Endothelial cell (in vitro differentiated cells): ENCODE results near the gene DBF4. TPM values are rescaled to one million over a fixed set of nuclear protein-coding genes. Genes with fewer than 3 reads are reported as not detected.
"Not testable (repeated sequence)": the region's sequence is repeated elsewhere in the genome, so short reads cannot be mapped to it uniquely, and the experiment has no call there.

Experiments used
- DNase-seq: peaks from one replicate; pipeline ENCODE4 v3.0.0; 2021; ENCODE audit warnings: low spot score
- H3K27ac Mint-ChIP-seq: one replicate; pipeline ENCODE4 v1.8.0; 2021; ENCODE audit warnings: mixed read lengths, inconsistent platforms; ENCODE audit not compliant: unreplicated experiment
- H3K27me3 Mint-ChIP-seq: one replicate; pipeline ENCODE4 v1.8.0; 2021; ENCODE audit warnings: mild to moderate bottlenecking, moderate library complexity, mixed read lengths, inconsistent platforms; ENCODE audit not compliant: unreplicated experiment
- H3K36me3 Mint-ChIP-seq: one replicate; pipeline ENCODE4 v1.8.0; 2021; ENCODE audit warnings: mild to moderate bottlenecking, low read depth, mixed read lengths, inconsistent platforms; ENCODE audit not compliant: unreplicated experiment
- H3K4me1 Mint-ChIP-seq: one replicate; pipeline ENCODE4 v1.8.0; 2021; ENCODE audit warnings: mild to moderate bottlenecking, mixed read lengths, inconsistent platforms; ENCODE audit not compliant: unreplicated experiment
- H3K4me3 Mint-ChIP-seq: one replicate; pipeline ENCODE4 v1.8.0; 2021; ENCODE audit warnings: mild to moderate bottlenecking, mixed read lengths, inconsistent platforms; ENCODE audit not compliant: unreplicated experiment
- H3K9me3 Mint-ChIP-seq: one replicate; pipeline ENCODE4 v1.8.0; 2021; ENCODE audit warnings: mixed read lengths, inconsistent platforms; ENCODE audit not compliant: unreplicated experiment
- total RNA-seq: library from RNA; stranded (reverse); fragmentation: NEBNext Ultra II Directional; extraction: Animal tissue kit (Norgen Biotek cat#: 25700); gene quantifications from one replicate; pipeline ENCODE4 v1.2.1, GENCODE V29; 2021; ENCODE audit not compliant: unreplicated experiment
- TF ChIP-seq, protein P1 (sequence below): fragments of 200-600 bp; sonication (generic); IDR thresholded peaks from one replicate; pipeline ENCODE4 v1.5.0; 2021; ENCODE audit warnings: antibody characterized with exemption; ENCODE audit not compliant: unreplicated experiment

Gene DBF4
- total RNA-seq, 1 donor from 2014 or later: 19.6 TPM

DNA sequence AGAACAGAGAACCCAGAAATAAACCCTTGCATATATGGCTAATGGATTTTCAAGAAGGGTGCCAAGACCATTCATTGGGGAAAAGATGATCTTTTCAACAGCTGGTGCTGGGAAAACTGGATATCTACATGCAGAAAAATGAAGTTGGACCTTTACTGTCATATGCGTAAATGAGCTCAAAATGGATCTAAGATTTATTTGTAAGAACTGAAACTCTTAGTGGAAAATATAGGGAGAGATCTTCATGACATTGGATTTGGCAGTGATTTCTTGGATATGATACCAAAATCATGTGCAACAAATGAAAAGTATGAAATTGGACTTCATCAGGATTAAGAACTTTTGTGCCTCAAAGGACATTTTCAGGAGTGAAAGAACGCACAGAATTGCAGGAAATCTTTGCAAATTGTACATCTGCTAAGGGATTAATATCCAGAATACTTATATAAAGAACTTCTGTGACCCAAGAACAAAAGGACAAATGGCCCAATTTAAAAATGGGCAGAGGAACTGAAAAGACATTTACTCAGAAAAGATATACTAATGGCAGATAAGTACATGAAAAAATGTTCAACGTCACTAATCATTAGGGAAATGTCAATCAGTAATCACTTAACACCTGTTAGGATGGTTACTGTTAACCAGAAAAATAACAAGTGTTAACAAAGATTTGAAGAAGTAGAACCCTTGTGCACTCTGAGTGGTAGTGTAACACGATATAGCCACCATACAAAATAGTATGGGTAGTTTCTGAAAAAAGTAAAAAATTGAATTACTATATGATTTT lies 6.1 kb downstream of the DBF4 start:
- DNase-seq: no peak
- Mint-ChIP-seq H3K27ac (no peak overlapping the region), H3K36me3 (no peaks in the 10 kb centered on the region), H3K4me3 (no peak overlapping the region), H3K4me1 (peaks cover 4% of the 10 kb centered on the region), H3K9me3 (no peaks in the 10 kb centered on the region), H3K27me3 (no peaks in the 10 kb centered on the region)
- TF ChIP-seq, protein P1, sequence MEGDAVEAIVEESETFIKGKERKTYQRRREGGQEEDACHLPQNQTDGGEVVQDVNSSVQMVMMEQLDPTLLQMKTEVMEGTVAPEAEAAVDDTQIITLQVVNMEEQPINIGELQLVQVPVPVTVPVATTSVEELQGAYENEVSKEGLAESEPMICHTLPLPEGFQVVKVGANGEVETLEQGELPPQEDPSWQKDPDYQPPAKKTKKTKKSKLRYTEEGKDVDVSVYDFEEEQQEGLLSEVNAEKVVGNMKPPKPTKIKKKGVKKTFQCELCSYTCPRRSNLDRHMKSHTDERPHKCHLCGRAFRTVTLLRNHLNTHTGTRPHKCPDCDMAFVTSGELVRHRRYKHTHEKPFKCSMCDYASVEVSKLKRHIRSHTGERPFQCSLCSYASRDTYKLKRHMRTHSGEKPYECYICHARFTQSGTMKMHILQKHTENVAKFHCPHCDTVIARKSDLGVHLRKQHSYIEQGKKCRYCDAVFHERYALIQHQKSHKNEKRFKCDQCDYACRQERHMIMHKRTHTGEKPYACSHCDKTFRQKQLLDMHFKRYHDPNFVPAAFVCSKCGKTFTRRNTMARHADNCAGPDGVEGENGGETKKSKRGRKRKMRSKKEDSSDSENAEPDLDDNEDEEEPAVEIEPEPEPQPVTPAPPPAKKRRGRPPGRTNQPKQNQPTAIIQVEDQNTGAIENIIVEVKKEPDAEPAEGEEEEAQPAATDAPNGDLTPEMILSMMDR: no peak

DNA sequence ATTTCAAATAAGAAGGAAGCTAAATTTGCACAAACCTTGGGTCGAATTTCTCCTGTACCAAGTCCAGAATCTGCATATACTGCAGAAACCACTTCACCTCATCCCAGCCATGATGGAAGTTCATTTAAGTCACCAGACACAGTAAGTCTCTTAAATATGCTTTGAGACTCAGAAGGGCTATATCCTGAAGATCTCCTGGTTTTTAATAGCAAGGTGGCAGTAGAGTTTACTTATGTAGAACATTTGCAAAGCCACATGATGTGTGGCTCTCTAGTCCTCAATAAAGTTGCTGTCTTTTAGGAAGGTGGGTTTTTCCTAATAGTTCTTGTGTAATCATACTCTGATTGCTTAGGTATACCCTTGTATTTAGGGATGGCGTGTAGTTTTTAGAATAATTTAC lies 8.7 kb downstream of the DBF4 start:
- H3K27me3 Mint-ChIP-seq: no peaks in the 10 kb centered on the region
- no peaks in the 10 kb centered on the region for H3K9me3 Mint-ChIP-seq
- H3K4me1 Mint-ChIP-seq: no peaks in the 10 kb centered on the region
- TF ChIP-seq, protein P1: no peak
- H3K27ac Mint-ChIP-seq: no peak overlapping the region
- DNase-seq: no peak
- no peak overlapping the region for H3K4me3 Mint-ChIP-seq
- H3K36me3 Mint-ChIP-seq: no peaks in the 10 kb centered on the region

DNA sequence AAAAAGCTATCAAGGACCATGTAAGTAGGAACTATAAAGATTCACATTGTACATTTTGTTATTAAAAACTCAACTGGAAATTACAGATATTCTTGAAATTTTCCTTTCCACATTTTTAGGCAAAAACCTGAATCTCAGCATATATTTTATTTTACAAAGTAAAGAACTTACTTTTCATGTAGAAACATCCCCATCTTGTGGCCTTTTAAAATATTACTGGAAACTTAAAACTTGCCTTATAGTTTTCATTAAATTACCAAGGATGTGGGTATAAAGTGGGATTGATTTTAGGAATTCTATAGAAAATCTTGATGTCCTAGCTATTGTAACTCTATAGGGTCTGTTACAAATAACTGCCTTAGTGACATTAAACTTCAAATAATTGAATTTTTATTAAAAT lies 10.6 kb downstream of the DBF4 start:
- H3K27ac Mint-ChIP-seq: no peak overlapping the region
- H3K36me3 Mint-ChIP-seq: no peaks in the 10 kb centered on the region
- DNase-seq: no peak
- no peak overlapping the region for H3K4me3 Mint-ChIP-seq
- no peaks in the 10 kb centered on the region for H3K9me3 Mint-ChIP-seq
- TF ChIP-seq, protein P1: peak; percentile 62
- no peaks in the 10 kb centered on the region for H3K27me3 Mint-ChIP-seq
- no peaks in the 10 kb centered on the region for H3K4me1 Mint-ChIP-seq

DNA sequence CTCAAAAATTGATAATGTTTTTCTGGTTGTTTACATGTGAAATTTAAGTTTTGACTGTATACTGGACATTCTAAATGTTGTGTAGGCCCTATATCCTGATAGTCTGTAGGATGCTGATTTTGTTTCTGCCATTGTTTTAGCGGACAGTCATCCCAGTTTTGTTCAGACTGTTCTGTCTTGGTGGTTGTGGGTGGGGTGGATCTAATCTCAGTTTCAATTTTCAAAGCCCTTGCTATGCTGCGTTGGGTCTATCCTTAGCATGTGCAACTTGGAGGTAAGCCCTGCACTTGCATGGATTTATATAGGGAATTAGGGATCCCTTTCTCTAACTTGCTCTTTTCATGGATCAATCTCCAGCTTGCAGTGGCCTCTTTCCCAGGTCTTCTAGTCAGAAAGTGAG lies 19.1 kb downstream of the DBF4 start:
- no peaks in the 10 kb centered on the region for H3K9me3 Mint-ChIP-seq
- no peak overlapping the region for H3K27ac Mint-ChIP-seq
- H3K4me1 Mint-ChIP-seq: no peaks in the 10 kb centered on the region
- DNase-seq: no peak
- H3K4me3 Mint-ChIP-seq: no peak overlapping the region
- no peaks in the 10 kb centered on the region for H3K27me3 Mint-ChIP-seq
- H3K36me3 Mint-ChIP-seq: no peaks in the 10 kb centered on the region
- TF ChIP-seq, protein P1: no peak

DNA sequence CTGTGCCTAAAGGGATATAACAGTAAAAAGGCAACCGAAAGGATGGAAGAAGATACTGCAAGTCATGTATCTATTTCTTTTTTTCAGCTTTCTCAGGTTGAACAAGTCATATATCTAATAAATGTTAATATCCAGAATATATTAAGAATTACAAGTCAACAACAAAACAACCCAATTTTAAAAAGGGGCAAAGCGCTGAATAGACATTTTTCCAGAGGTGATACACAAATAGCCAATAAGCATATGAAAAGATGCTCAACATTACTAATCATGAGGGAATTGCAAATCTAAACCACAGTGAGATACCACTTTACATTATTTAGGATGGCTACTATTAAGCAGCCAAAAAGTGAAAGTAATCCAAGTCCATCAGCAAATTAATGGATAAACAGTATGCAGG lies 23.0 kb downstream of the DBF4 start:
- DNase-seq: no peak
- Mint-ChIP-seq H3K9me3 (no peaks in the 10 kb centered on the region), H3K27me3 (peaks cover 3% of the 10 kb centered on the region), H3K4me3 (no peak overlapping the region), H3K36me3 (no peaks in the 10 kb centered on the region), H3K4me1 (no peaks in the 10 kb centered on the region), H3K27ac (no peak overlapping the region)
- TF ChIP-seq, protein P1: no peak

DNA sequence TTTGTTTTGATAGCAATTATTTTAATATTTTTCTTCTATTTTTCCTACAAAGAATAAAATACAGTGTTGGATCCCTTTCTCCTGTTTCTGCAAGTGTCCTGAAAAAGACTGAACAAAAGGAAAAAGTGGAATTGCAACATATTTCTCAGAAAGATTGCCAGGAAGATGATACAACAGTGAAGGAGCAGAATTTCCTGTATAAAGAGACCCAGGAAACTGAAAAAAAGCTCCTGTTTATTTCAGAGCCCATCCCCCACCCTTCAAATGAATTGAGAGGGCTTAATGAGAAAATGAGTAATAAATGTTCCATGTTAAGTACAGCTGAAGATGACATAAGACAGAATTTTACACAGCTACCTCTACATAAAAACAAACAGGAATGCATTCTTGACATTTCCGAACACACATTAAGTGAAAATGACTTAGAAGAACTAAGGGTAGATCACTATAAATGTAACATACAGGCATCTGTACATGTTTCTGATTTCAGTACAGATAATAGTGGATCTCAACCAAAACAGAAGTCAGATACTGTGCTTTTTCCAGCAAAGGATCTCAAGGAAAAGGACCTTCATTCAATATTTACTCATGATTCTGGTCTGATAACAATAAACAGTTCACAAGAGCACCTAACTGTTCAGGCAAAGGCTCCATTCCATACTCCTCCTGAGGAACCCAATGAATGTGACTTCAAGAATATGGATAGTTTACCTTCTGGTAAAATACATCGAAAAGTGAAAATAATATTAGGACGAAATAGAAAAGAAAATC lies 31.0 kb downstream of the DBF4 start:
- peak overlapping the region; percentile 32 for H3K27ac Mint-ChIP-seq
- not testable (repeated sequence) for H3K36me3 Mint-ChIP-seq, H3K27me3 Mint-ChIP-seq, H3K9me3 Mint-ChIP-seq, DNase-seq, H3K4me1 Mint-ChIP-seq, H3K4me3 Mint-ChIP-seq

DNA sequence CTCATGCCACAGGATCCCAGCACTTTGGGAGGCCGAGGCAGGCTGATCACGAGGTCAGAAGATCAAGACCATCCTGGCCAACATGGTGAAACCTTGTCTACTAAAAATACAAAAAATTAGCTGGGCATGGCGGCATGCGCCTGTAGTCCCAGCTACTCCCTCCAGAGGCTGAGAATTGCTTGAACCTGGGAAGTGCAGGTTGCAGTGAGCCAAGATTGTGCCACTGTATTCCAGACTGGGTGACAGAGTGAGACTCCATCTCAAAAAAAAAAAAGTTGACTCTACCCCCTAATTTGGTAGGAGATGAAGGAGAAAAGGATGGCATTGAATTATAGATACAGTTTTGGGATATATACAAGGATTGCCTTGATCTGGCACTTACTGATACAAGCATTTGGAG lies 32.5 kb downstream of the DBF4 start:
- DNase-seq, H3K36me3 Mint-ChIP-seq, H3K27me3 Mint-ChIP-seq, H3K9me3 Mint-ChIP-seq, H3K27ac Mint-ChIP-seq, H3K4me3 Mint-ChIP-seq, H3K4me1 Mint-ChIP-seq: not testable (repeated sequence)
